Hematopoietic multipotent progenitor cell treated with erythropoietin and hydrocortisone succinate and interleukin-3 and kit ligand, for 15 days (in vitro differentiated cells): ENCODE data around the gene CCR5.
"Not testable (repeated sequence)": the region's sequence is repeated elsewhere in the genome, so short reads cannot be mapped to it uniquely, and the experiment has no call there.

Experiments
- DNase-seq: peaks from one replicate; pipeline ENCODE4 v3.0.0-alpha.2; 2015; ENCODE audit warnings: low spot score

Gene CCR5

DNA sequence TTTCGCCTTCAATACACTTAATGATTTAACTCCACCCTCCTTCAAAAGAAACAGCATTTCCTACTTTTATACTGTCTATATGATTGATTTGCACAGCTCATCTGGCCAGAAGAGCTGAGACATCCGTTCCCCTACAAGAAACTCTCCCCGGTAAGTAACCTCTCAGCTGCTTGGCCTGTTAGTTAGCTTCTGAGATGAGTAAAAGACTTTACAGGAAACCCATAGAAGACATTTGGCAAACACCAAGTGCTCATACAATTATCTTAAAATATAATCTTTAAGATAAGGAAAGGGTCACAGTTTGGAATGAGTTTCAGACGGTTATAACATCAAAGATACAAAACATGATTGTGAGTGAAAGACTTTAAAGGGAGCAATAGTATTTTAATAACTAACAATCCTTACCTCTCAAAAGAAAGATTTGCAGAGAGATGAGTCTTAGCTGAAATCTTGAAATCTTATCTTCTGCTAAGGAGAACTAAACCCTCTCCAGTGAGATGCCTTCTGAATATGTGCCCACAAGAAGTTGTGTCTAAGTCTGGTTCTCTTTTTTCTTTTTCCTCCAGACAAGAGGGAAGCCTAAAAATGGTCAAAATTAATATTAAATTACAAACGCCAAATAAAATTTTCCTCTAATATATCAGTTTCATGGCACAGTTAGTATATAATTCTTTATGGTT lies at the start of gene CCR5:
Gene CCR5, plus strand, starts transcription at position 108 of the 680 bp plus-strand sequence. CDS start 1,957 bp downstream, outside the sequence.
- no peak for DNase-seq

DNA sequence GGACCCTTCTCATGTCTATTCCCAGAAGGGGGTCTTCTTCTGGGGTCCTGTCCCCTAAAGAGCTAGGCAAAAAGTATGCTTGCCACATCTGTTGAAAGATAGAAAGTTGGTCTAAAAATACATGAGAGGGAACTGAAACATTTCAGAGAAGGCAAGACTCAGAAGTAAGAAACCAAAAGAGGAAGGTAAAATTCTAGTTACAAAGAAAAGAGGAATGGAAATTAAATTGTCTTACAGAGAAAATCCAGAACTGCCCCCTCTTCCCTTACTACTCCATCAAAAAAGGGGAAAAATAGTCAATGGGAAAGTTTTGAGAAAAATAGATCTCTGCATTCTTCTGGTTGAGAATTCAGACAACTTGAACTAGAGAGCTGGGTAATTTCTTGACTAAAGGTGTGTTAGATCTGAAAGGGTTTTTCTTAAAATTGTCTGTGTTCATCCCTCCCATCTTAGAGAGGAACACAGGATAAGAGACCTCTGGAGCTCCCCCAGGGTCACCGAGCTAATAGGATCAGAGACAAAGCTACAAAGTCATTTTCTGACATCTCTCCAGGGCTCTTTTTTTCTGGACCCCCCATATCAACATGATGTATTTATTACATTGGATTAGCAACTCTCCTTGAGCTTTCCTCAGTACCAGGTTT lies 49.2 kb upstream of the CCR5 start:
- DNase-seq, result no peak

GRCh38 chr3:46324036-46324435 lies 46.7 kb upstream of the CCR5 start:
- no peak for DNase-seq

DNA sequence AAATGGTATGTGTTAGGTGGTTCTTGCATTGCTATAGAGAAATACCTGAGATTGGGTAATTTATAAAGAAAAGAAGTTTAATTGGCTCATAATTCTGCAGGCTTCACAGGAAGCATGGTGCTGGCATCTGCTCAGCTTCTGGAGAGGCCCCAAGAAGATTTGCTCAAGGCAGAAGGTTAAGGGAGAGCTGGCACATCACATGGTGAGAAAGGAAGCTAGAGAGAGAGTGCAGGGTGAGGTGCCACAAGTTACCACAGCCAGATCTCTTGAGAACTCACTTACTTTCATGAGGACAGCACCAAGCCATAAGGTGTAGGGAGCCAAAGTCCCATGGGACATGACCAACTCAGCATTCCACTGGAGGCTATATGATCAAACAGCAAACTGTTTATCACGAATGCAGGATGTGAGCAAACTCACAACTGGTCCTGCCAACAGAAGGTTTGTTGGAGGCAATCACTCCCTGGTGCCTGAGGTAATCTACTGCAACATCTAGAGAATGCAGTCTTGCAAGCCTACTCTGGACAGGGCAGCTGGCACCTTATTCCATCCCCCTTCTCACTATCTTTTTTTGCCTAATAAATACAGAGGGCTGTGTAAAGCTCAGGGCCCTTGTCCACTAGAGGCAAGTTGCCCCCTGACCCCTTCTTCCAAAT lies 45.0 kb upstream of the CCR5 start:
- DNase-seq, result no peak

DNA sequence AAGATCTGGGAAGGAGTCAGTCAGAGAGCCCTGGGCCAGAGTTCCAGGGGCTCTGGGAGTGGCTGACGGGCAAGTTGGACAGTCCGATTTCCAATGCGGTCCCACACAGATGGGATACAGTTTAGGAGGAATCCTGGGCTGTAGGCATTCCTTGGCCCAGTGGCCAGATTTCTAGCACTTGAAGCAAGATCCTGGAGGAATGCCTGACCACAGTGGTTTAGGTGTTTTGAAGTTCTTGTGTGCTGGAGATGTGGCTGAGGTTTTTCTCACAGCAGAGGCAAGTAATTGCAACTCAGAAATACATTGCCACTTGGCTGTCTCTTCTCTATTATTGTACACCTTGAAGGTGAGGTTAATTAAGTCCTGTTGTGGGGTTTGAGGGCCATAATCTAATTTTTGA lies 40.1 kb upstream of the CCR5 start:
- not testable (repeated sequence) for DNase-seq

GRCh38 chr3:46334741-46335478 lies 35.8 kb upstream of the CCR5 start:
- no peak for DNase-seq

DNA sequence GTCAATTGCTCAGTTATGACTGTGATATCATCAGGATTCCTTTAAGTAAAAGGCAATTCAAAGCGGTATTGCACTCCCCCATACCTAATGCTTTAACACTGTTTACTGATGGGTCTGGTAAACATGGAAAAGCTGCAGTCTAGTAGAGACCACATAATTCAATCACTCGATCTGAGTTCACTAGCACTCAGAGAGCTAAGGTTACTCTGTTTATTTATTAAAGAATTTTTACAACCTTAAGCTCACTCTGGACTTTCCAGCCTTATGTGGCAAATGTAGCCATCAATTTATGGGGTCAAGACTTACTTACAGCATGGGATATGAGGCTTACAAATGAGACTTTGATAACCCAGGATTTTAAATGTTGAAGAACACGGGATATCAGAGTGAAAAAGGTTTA lies 35.2 kb upstream of the CCR5 start:
- no peak for DNase-seq

DNA sequence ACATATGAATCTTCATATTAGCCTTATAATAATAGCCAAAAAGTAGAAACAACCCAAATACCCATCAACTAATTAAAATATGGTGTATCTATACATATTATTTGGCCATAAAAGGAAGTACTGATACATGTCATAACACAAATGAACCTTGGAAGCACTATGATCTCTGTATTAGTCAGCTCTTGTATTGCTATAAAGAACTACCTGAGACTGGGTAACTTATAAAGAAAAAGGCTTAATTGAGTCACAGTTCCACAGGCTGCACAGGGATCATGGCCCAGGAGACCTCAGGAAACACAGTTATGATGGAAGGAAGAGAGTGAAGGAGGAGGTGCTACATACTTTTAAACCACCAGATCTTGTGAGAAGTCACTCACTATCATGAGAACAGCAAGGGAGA lies 32.8 kb upstream of the CCR5 start:
- no peak for DNase-seq

DNA sequence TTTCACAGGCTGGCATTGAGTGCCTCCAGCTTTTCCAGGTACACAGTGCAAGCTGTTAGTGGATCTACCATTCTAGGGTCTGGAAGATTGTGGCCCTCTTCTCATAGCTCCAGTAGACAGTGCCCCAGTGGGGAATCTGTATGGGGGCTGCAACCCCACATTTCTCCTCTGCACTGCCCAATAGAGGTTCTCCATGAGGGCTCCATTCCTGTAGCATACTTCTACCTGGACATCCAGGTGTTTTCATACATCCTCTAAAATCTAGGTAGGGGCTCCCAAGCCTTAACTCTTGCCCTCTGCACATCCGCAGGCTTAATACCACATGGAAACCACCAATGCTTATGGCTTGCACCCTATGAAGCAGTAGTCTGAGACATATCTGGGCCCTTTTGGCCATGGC lies 31.9 kb upstream of the CCR5 start:
- DNase-seq, result no peak

DNA sequence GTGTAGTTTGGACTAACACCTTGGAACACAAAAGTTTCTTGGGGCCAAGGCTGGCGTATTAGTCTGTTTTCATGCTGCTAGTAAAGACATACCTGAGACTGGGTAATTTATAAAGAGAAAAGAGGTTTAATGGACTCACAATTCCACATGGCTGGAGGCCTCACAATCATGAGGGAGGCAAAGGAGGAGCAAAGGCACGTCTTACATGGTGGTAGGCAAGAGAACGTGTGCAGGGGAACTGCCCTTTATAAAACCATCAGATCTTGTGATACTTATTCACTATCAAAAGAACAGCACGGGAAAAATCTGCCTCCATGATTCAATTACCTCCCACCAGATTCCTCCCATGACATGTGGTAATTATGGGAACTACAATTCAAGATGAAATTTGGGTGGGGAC lies 26.3 kb upstream of the CCR5 start:
- no peak for DNase-seq

DNA sequence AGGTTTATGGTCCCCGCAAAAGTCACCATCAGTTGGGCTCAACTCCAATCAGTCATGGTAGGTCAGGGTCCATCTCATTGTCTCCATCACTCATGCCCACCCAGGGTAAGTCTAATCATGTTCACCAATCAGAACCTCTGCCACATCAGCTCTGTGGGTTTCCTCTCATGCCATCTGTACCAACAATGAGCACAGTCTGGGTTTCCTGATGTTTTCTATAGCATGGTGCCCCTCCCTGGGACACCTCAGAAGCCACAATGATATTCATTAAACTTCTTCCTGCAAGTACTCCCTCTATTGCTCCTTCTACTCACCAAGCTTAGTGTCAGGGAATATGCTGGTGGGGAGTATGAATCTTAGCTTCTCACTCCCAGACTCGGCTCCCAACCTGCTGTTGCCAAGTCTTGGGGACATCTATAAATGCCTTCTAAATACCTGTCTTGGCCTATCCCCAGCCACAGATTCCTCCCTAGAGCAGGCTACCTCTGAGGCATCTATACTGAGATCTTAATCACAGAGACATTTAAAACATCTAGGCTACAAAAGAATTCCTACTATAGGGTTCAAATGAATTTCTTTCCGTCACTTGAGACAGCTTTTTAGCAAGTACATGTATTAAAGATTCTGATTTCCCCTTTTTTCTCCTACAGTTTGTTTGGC lies 21.8 kb upstream of the CCR5 start:
- no peak for DNase-seq

DNA sequence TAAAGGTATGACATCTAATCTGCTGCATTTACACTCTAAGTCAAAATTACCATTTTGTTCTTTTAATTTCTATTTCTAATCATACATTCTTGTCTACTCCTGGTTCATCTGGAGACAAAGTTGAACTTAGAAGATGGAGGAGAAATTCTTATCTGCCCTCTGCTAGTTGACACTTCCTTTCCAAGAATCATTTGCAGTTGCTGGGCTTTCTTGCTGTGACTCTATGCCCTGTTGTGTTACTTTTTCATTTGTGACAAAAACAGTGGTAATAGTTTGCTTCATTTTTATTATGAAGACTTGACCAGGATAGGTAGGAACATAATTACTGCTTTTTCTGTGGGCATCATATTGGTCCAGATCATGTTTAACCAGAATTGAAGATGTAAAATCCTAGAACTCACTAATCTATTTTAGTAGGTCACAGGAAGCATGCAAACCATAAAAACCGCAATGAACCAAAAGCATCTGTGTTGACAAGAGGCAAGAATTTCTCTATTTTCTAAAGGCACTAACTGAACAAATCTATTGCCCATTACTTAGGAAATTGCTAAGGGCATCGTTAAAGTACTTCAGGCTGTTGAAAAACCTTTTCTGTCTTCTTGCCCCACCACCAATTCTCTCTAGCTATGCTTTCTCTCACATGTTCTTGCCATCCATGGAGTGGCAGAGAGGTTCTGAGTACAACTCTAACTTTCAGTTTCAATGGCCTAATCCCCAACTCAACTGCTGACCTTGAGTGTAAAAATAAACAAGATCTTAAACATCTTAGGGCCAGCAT lies 21.1 kb upstream of the CCR5 start:
- DNase-seq, result no peak

DNA sequence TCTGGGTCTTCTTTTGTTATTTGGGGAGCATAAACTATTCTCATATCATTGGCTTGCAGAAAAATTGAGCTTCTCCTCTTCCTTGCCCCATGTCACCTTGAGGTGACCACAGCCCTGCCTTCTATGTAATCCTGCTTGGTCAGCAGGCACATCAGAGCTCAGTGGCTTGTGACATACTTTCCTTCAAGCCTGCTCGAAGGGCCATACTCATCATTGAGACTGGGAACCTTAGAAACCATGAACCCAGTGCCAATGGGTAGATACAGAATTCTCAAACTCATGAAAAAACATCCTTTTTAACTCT lies 20.5 kb upstream of the CCR5 start:
- no peak for DNase-seq

- no peak for DNase-seq
Observed at GRCh38 chr3:46351646-46352045, 19.1 kb upstream of the CCR5 start.

DNA sequence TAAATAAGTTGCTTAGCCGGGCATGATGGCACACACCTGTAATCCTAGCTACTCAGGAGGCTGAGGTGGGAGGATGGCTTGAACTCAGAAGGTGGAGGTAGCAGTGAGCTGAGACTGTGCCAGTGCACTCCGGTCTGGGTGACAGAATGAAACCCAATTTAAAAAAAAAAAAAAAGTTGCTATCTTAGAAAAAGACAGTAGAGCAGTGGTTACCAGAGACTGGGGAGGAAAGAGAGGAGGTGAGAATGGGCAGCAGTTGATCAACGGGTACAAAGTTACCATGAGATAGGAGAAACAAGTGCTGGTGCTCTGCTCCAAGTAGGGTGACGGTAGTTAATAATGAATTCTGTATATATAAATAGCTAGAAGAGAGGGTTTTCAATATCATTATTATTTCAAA lies 17.7 kb upstream of the CCR5 start:
- no peak for DNase-seq

- no peak for DNase-seq
Observed at GRCh38 chr3:46353647-46354410, 16.9 kb upstream of the CCR5 start, which contains the start of gene CCR2. CCR2 (plus strand) TSS chr3:46354111; CDS start chr3:46357528, 3,417 bp downstream.

GRCh38 chr3:46354478-46354877 lies 16.3 kb upstream of the CCR5 start:
- DNase-seq, result no peak

DNA sequence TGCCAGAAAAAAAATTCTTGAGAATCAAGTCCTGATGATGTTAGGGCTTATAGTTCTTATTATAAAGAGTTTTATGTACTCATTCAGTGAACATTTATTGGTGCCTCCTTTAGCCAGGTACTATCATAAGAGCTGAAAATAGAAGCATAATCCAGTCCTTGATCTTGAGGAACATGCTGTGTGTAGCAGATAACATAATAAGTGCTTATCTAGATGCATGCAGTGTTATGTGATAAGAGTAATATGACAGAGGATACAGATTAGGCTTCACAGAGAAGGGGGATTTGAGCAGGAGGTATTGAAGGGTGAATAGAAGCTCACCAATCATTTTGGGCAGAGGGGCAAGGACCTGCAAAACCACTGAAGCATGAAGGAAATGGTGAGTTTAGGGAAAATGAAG lies 15.8 kb upstream of the CCR5 start:
- no peak for DNase-seq

DNA sequence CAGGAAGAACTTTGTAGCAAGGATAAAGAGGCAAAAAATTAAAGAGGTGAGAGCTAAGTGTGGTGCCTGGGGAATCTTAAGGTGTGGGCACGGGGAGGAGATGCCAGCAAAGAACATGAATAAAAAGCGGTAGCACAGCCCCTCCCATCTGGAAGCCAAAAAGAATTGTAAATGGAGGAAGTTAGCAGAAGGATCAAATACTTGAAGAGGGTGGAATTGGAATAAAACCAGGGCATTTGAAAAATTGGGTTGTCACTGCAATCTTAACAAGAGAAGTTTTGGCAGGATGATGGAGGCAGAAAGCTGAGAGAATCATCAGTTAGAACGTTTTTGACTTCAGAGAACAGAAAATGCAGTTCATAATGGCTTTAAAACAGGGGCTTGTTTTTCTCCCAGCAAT lies 14.5 kb upstream of the CCR5 start:
- DNase-seq, result no peak

DNA sequence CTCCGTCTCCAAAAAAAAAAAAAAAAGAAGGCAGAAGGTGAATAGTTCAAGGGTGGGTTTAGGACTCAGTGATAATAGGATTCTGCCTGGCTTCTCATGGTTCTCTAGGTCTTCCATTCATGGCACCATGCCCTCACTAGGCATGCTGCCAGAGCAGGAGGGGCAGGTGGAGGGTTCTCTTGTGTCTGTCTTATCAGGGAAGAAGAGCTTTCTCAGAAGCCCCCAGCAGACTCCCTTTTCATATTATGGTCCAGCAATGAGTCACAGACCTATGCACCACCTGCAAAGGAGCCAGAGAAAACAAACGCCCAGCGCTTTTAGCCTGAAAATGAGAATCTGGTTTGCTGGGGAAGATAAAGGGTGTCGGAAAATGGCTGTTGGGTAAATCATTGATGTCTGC lies 13.8 kb upstream of the CCR5 start:
- DNase-seq, result no peak

GRCh38 chr3:46358466-46358865 lies 12.3 kb upstream of the CCR5 start:
- no peak for DNase-seq
